Hippocampal formation (tissue), 2 donors: ENCODE results near the gene PHF5A.

Experiments used
- DNase-seq, 2 donors: peaks; one replicate each; lab custom pipeline; 2025; lab: John Stamatoyannopoulos, UW

The PHF5A gene

GRCh38 chr22:41417622-41418390 is 50.7 kb downstream of the PHF5A start:
- DNase-seq = peak; percentile 94 to 98

GRCh38 chr22:41415554-41415953 is 52.9 kb downstream of the PHF5A start:
- no peak for DNase-seq

- DNase-seq = peak; percentile 29 to 60
These were observed 57.3 kb downstream of the PHF5A start for GRCh38 chr22:41411021-41411851.

- no peak for DNase-seq
These were observed 58.2 kb downstream of the PHF5A start for GRCh38 chr22:41410311-41410751.
